SK-N-MC (cell line): ENCODE results near the gene QSOX2.
A peak's percentile ranks its signal among the peaks of the same experiment; 100 is the strongest.

Experiments used
- DNase-seq: peaks from one replicate; pipeline ENCODE4 v3.0.0-alpha.2; 2011; ENCODE audit warnings: low read depth, low spot score
- H3K27ac ChIP-seq: fragments of 200-600 bp; sonication (generic); 2 replicates; pipeline ENCODE4 v1.5.1; 2016; ENCODE audit warnings: mixed run types
- H3K36me3 ChIP-seq: fragments of 200-600 bp; sonication (generic); 2 replicates; pipeline ENCODE4 v1.6.1; 2017; ENCODE audit warnings: antibody characterized with exemption, low read length, mixed read lengths; ENCODE audit not compliant: insufficient read depth
- H3K4me3 ChIP-seq: fragments of 200-600 bp; sonication (generic); 2 replicates; pipeline ENCODE4 v1.5.1; 2016
- H3K9ac ChIP-seq: fragments of 200-600 bp; sonication (generic); 2 replicates; pipeline ENCODE4 v1.8.0; 2017; ENCODE audit warnings: mixed run types, mixed read lengths; ENCODE audit not compliant: insufficient read length
- H3K9me3 ChIP-seq: fragments of 200-600 bp; sonication (generic); 2 replicates; pipeline ENCODE4 v1.6.1; 2017; ENCODE audit warnings: low read depth, mild to moderate bottlenecking, antibody characterized with exemption, low read length, moderate library complexity, mixed read lengths
- EZH2 ChIP-seq: fragments of 200-600 bp; sonication (generic); IDR thresholded peaks from one replicate; pipeline ENCODE4 v1.6.1; 2017; ENCODE audit warnings: antibody characterized with exemption
- FOXP2 ChIP-seq: optimal IDR thresholded peaks from 2 replicates; pipeline ENCODE3; 2011; ENCODE audit warnings: mild to moderate bottlenecking, moderate library complexity; ENCODE audit not compliant: insufficient read depth; ENCODE audit errors: extremely low read length, control extremely low read depth
- POLR2AphosphoS5 ChIP-seq: IDR thresholded peaks from 2 replicates; pipeline ENCODE4 v1.6.1; 2012; ENCODE audit warnings: mild to moderate bottlenecking, low read depth, low read length, borderline replicate concordance

Gene QSOX2, protein sequence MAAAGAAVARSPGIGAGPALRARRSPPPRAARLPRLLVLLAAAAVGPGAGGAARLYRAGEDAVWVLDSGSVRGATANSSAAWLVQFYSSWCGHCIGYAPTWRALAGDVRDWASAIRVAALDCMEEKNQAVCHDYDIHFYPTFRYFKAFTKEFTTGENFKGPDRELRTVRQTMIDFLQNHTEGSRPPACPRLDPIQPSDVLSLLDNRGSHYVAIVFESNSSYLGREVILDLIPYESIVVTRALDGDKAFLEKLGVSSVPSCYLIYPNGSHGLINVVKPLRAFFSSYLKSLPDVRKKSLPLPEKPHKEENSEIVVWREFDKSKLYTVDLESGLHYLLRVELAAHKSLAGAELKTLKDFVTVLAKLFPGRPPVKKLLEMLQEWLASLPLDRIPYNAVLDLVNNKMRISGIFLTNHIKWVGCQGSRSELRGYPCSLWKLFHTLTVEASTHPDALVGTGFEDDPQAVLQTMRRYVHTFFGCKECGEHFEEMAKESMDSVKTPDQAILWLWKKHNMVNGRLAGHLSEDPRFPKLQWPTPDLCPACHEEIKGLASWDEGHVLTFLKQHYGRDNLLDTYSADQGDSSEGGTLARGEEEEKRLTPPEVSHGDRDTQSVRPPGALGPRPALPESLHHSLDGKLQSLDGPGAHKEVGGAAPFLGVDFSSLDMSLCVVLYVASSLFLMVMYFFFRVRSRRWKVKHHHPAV

DNA sequence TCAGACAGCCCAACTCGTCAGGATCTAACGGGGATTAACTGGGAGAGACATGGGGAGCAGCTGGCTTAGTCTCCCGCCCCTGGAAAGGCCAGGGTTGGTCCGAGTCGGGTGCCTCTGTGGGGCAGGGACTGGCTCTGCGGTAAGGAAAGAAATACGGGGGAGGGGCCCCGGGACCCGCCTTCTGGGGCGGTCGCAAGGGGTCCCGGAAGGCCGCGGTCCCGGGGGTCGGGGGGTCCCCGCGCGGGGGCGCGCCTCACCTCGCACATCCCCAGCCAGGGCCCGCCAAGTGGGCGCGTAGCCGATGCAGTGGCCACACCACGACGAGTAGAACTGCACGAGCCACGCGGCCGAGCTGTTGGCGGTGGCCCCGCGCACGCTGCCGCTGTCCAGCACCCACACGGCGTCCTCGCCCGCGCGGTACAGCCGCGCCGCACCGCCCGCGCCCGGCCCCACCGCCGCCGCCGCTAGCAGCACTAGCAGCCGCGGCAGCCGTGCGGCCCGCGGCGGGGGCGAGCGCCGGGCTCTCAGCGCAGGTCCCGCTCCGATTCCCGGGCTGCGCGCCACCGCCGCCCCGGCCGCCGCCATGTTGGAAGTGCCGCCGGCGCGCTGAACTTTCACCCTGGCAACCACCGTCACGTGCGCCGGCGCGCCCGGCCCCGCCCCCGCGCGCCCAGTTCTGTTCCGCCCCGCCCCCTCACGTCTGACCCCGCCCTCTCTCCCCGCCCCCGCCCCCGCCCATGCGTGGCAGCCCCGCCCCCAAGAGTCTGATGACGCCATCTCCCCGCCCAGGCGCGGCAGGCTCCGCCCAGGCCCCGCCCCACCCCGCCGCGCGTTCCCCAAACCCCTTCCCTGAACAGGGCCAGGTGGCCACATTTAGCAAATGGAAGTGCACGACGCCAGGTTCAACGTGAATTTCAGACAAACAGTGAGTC is at the start of gene QSOX2:
Gene QSOX2, minus strand, starts transcription at position 594 of the 932 bp plus-strand sequence. Its CDS starts 9 bp downstream, at position 585.
- Histone ChIP-seq H3K9ac (peak within 1 kb of the TSS; percentile 83), H3K36me3 (no peaks in the 10 kb centered on the region), H3K4me3 (peak within 1 kb of the TSS; percentile 94), H3K9me3 (no peaks in the 10 kb centered on the region), H3K27ac (no peak within 1 kb of the TSS)
- TF ChIP-seq FOXP2 (no peak), EZH2 (no peak), POLR2AphosphoS5 (peak; percentile 14; the same call in 1 of the 2 replicates)
- no peak for DNase-seq

- no peak for DNase-seq
- Histone ChIP-seq H3K9me3 (no peaks in the 10 kb centered on the region), H3K36me3 (no peaks in the 10 kb centered on the region), H3K9ac (no peak overlapping the region), H3K4me3 (no peak overlapping the region), H3K27ac (no peak overlapping the region)
- no peak for TF ChIP-seq FOXP2
- no peak for TF ChIP-seq EZH2
- TF ChIP-seq POLR2AphosphoS5: no peak
These were observed 49.4 kb upstream of the QSOX2 start for GRCh38 chr9:136295055-136295454.

DNA sequence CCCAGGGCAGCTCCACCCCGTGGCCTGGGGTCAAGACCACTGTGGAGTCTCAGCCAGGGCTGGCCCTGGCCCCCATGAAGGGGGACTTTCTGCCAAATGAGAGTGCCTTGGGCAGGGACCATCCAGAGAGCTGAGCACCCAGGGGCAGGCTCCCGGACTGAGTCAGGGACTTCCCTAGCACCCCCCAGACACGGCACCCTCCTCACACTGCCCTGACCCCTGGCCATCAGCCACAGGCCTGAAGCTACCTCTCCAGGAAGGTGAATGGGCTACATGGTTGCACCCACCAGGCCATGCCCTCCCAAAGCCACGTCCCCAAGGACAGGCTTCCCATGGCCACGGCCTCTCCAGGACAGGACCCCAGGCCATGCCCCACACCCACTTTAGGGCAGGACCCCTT is 48.8 kb upstream of the QSOX2 start:
- TF ChIP-seq POLR2AphosphoS5 (no peak), EZH2 (no peak), FOXP2 (no peak)
- H3K9ac ChIP-seq: no peak overlapping the region
- no peak overlapping the region for H3K27ac ChIP-seq
- H3K9me3 ChIP-seq: no peaks in the 10 kb centered on the region
- H3K4me3 ChIP-seq: no peak overlapping the region
- no peaks in the 10 kb centered on the region for H3K36me3 ChIP-seq
- no peak for DNase-seq

- Histone ChIP-seq H3K9me3 (no peaks in the 10 kb centered on the region), H3K27ac (no peak overlapping the region), H3K9ac (no peak overlapping the region), H3K36me3 (no peaks in the 10 kb centered on the region), H3K4me3 (no peak overlapping the region)
- TF ChIP-seq FOXP2 (no peak), POLR2AphosphoS5 (no peak), EZH2 (no peak)
- DNase-seq: no peak
These were observed 48.0 kb upstream of the QSOX2 start for GRCh38 chr9:136293476-136294077.

DNA sequence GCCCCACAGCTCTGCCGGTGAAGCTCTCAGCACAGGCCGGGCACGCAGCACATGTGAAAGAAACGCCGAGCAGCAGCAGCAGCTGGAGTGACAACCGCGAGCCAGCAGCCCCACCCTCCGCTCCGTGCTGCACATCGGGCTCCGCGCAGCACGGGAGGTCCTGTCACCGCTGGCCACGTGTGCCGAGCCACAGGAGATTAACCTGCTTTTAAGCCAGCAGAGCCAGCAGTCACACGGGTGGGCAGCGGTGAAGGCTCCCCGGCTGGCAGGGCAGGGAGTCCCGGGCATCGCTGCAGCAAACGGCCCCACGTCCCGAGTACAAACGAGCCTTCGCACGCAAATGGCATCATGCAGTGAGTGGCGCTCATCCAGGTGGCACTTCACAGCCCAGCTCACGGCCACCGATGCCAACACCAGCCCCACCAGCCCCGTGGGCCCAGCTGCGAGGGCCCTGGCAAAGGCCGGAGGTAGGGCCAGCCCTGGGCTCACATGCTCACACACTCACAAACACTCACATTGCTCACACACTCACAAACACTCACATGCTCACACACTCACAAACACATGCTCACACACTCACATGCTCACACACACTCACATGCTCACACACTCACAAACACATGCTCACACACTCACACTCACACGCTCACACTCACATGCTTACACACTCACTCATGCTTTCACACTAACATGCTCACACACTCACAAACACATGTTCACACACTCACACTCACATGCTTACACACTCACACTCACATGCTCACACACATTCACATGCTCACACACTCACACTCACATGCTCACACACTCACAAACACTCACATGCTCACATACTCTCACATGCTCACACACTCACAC is 47.2 kb upstream of the QSOX2 start:
- Histone ChIP-seq H3K9me3 (no peaks in the 10 kb centered on the region), H3K36me3 (no peaks in the 10 kb centered on the region), H3K4me3 (no peak overlapping the region), H3K9ac (no peak overlapping the region), H3K27ac (no peak overlapping the region)
- TF ChIP-seq POLR2AphosphoS5: no peak
- TF ChIP-seq FOXP2: no peak
- no peak for TF ChIP-seq EZH2
- no peak for DNase-seq

- TF ChIP-seq POLR2AphosphoS5: no peak
- TF ChIP-seq FOXP2: no peak
- Histone ChIP-seq H3K27ac (no peak overlapping the region), H3K4me3 (no peak overlapping the region), H3K9ac (no peak overlapping the region), H3K9me3 (no peaks in the 10 kb centered on the region), H3K36me3 (no peaks in the 10 kb centered on the region)
- no peak for DNase-seq
These were observed 46.5 kb upstream of the QSOX2 start for GRCh38 chr9:136292026-136292538.
